Naive thymus-derived CD4-positive, alpha-beta T cell (primary cell): ENCODE data around the gene TAS2R13. TPM values are rescaled to one million over a fixed set of nuclear protein-coding genes. Genes with fewer than 3 reads are reported as not detected.

Source experiments
- ATAC-seq: fragments of 150-1000 bp; cut with Tn5 transposase; 2 replicates; pipeline ENCODE4 v1.10.0; 2021; ENCODE audit warnings: mild to moderate bottlenecking, moderate library complexity
- CTCF ChIA-PET: fragments of 350-600 bp; sonication (Branson Sonifier 250); formaldehyde crosslinking; loops from one replicate; lab custom pipeline; 2021; ENCODE audit warnings: antibody characterized with exemption; lab: Charles Lee
- POLR2A ChIA-PET: fragments of 350-600 bp; sonication (Branson Sonifier 250); formaldehyde crosslinking; loops from one replicate; lab custom pipeline; 2021; ENCODE audit warnings: antibody characterized with exemption, inconsistent platforms; lab: Charles Lee
- DNase-seq, 9 donors: peaks; one replicate each; pipeline versions ENCODE4 v3.0.0 to v3.0.0-alpha.2; 2020 to 2022; ENCODE audit warnings: mixed read lengths in 1 of 9
- H3K27ac ChIP-seq: one replicate; pipeline ENCODE4 v1.7.0; 2013; ENCODE audit warnings: mild to moderate bottlenecking, low read depth, low read length, moderate library complexity
- H3K27me3 ChIP-seq, 2 donors: one replicate each; pipeline ENCODE4 v1.7.0; 2013; ENCODE audit warnings: low read length in 2 of 2, mild to moderate bottlenecking in 2 of 2, moderate library complexity in 2 of 2; ENCODE audit not compliant: control insufficient read depth in 2 of 2, insufficient read depth in 2 of 2
- H3K36me3 ChIP-seq, 3 experiments: 1 replicate in 2 of 3; 2 replicates in 1 of 3; pipeline ENCODE4 v1.7.0; 2013; ENCODE audit warnings: low read length in 3 of 3, mild to moderate bottlenecking in 3 of 3, moderate library complexity in 1 of 3; ENCODE audit not compliant: insufficient read depth in 3 of 3, control insufficient read depth in 2 of 3
- H3K4me1 ChIP-seq, 2 donors: one replicate each; pipeline ENCODE4 v1.7.0; 2013; ENCODE audit warnings: low read length in 2 of 2, mild to moderate bottlenecking in 2 of 2, moderate library complexity in 1 of 2; ENCODE audit not compliant: control insufficient read depth in 2 of 2, insufficient read depth in 2 of 2
- H3K4me3 ChIP-seq: 2 replicates; pipeline ENCODE4 v1.7.0; 2013; ENCODE audit warnings: mild to moderate bottlenecking, low read length
- H3K9me3 ChIP-seq, 3 experiments: 1 replicate in 2 of 3; 2 replicates in 1 of 3; pipeline ENCODE4 v1.7.0; 2013; ENCODE audit warnings: low read length in 3 of 3; ENCODE audit not compliant: control insufficient read depth in 2 of 3
- H3K27ac Mint-ChIP-seq, 9 donors: one replicate each; pipeline ENCODE4 v1.8.0; 2020 to 2022; ENCODE audit warnings: mixed read lengths in 9 of 9, mild to moderate bottlenecking in 8 of 9, moderate library complexity in 5 of 9, inconsistent platforms in 2 of 9
- H3K27me3 Mint-ChIP-seq, 5 donors: one replicate each; pipeline ENCODE4 v1.8.0; 2021 to 2022; ENCODE audit warnings: mixed read lengths in 5 of 5, mild to moderate bottlenecking in 1 of 5
- H3K36me3 Mint-ChIP-seq, 5 donors: one replicate each; pipeline ENCODE4 v1.8.0; 2020 to 2022; ENCODE audit warnings: mixed read lengths in 5 of 5, mild to moderate bottlenecking in 3 of 5, inconsistent platforms in 1 of 5
- H3K4me1 Mint-ChIP-seq, 7 donors: one replicate each; pipeline ENCODE4 v1.8.0; 2020 to 2022; ENCODE audit warnings: mixed read lengths in 7 of 7, mild to moderate bottlenecking in 3 of 7, inconsistent platforms in 1 of 7
- H3K4me3 Mint-ChIP-seq, 10 donors: one replicate each; pipeline ENCODE4 v1.8.0; 2020 to 2022; ENCODE audit warnings: mild to moderate bottlenecking in 10 of 10, mixed read lengths in 10 of 10, moderate library complexity in 6 of 10, inconsistent platforms in 2 of 10
- H3K9me3 Mint-ChIP-seq, 11 donors: one replicate each; pipeline ENCODE4 v1.8.0; 2020 to 2022; ENCODE audit warnings: mixed read lengths in 11 of 11, mild to moderate bottlenecking in 4 of 11, inconsistent platforms in 1 of 11, moderate library complexity in 1 of 11
- intact Hi-C, 2 donors: fragments of 100-400 bp; cut with micrococcal nuclease; formaldehyde crosslinking; loops; one replicate each; pipeline ENCODE4 v1.15.1; 2023
- polyA plus RNA-seq, 2 donors: library from polyadenylated mRNA; unstranded; fragments of 300-500 nt; fragmentation: Illumina TruSeq; gene quantifications; one replicate each; pipeline ENCODE4 v1.2.3, GENCODE V29; 2021
- total RNA-seq, 6 experiments: library from RNA in 5 of 6; stranded (reverse) in 5 of 6; gene quantifications; 1 replicate in 5 of 6; 2 replicates in 1 of 6; pipeline ENCODE4 v1.2.3 and lab custom pipeline; 2021 to 2026

The TAS2R13 gene
- total and polyA plus RNA-seq, 7 experiments from 2014 or later = 0.72 to 2.1 (median 1.4) TPM; not detected in 2

GRCh38 chr12:10941369-10941768, 32.0 kb upstream of the TAS2R13 start:
- Mint-ChIP-seq H3K36me3 (peaks cover 4 to 22% (median 5%) of the 10 kb centered on the region in 5 donors), H3K27me3 (no peaks in the 10 kb centered on the region), H3K4me1 (peaks cover 0 to 16% (median 6%) of the 10 kb centered on the region in 7 donors), H3K9me3 (peaks cover 0 to 12% (median 4%) of the 10 kb centered on the region in 11 donors), H3K27ac (no peak overlapping the region), H3K4me3 (no peak overlapping the region)
- DNase-seq (no peak), ATAC-seq (no peak)
- Histone ChIP-seq H3K9me3 (no peaks in the 10 kb centered on the region), H3K4me3 (no peak overlapping the region), H3K4me1 (no peaks in the 10 kb centered on the region), H3K36me3 (no peaks in the 10 kb centered on the region), H3K27me3 (no peaks in the 10 kb centered on the region), H3K27ac (no peak overlapping the region)
- ChIA-PET CTCF (interaction anchor here (0.6 kb wide), 2 partner anchors 152 to 519 kb away, joined by 3 read pairs; no protein-coding TSS in a partner anchor), POLR2A (no interaction called here)
- intact Hi-C loops = no loop called here

DNA sequence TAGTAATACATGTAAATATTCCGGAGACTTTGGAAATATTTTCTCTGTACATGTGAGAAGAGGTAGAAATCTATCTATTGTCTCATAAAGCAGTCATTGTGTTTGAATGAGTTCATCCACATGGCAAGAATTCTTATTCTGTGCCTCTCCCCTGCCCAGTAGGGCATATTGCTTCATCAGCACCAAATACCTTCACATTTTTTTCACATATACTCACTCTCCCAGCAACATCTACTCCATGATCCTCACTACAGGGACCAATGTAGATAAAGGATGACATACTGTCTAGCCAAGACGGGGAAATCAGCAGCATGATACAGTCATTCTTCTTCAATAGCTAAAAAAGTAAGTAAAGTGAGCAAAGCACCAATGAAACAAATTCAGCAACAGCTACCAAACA, 31.0 kb upstream of the TAS2R13 start:
- CTCF ChIA-PET = no interaction called here
- POLR2A ChIA-PET = interaction anchor here (0.9 kb wide), 1 partner anchor 14 kb away, joined by 3 read pairs; no protein-coding TSS in a partner anchor

GRCh38 chr12:10939163-10939562, 29.8 kb upstream of the TAS2R13 start, which contains the start of gene TAS2R14:
Gene TAS2R14, minus strand, starts transcription at chr12:10939263. Its CDS starts 56 bp downstream, at chr12:10939207.
- H3K36me3 Mint-ChIP-seq = peaks cover 0 to 13% (median 2%) of the 10 kb centered on the region in 5 donors
- POLR2A ChIA-PET = interaction anchor here (0.5 kb wide), 1 partner anchor 66 kb away, joined by 3 read pairs; no protein-coding TSS in a partner anchor
- Histone ChIP-seq H3K4me3 (no peak within 1 kb of the TSS), H3K9me3 (no peaks in the 10 kb centered on the region), H3K27me3 (no peaks in the 10 kb centered on the region), H3K27ac (no peak within 1 kb of the TSS), H3K4me1 (no peaks in the 10 kb centered on the region), H3K36me3 (no peaks in the 10 kb centered on the region)
- CTCF ChIA-PET = no interaction called here
- DNase-seq (no peak), ATAC-seq (no peak)
- peaks cover 0 to 5% (median 0%) of the 10 kb centered on the region in 11 donors for H3K9me3 Mint-ChIP-seq
- H3K27ac Mint-ChIP-seq = no peak within 1 kb of the TSS
- no peaks in the 10 kb centered on the region for H3K27me3 Mint-ChIP-seq
- intact Hi-C loops = no loop called here
- peaks cover 0 to 12% (median 6%) of the 10 kb centered on the region in 7 donors for H3K4me1 Mint-ChIP-seq
- no peak within 1 kb of the TSS for H3K4me3 Mint-ChIP-seq

More for the DNA sequence above, 31.0 kb upstream of the TAS2R13 start:
- Histone ChIP-seq H3K4me1 (no peaks in the 10 kb centered on the region), H3K36me3 (no peaks in the 10 kb centered on the region), H3K9me3 (no peaks in the 10 kb centered on the region), H3K27me3 (no peaks in the 10 kb centered on the region), H3K27ac (no peak overlapping the region), H3K4me3 (no peak overlapping the region)
- DNase-seq (no peak), ATAC-seq (no peak)
- peaks cover 2 to 18% (median 5%) of the 10 kb centered on the region in 5 donors for H3K36me3 Mint-ChIP-seq
- peaks cover 0 to 16% (median 6%) of the 10 kb centered on the region in 7 donors for H3K4me1 Mint-ChIP-seq
- intact Hi-C loops = no loop called here
- H3K9me3 Mint-ChIP-seq = peaks cover 0 to 8% (median 0%) of the 10 kb centered on the region in 11 donors
- no peak overlapping the region for H3K27ac Mint-ChIP-seq
- no peak overlapping the region for H3K4me3 Mint-ChIP-seq
- no peaks in the 10 kb centered on the region for H3K27me3 Mint-ChIP-seq

- no peaks in the 10 kb centered on the region for H3K36me3 ChIP-seq
- no peak for ATAC-seq
- no peak for DNase-seq
- Mint-ChIP-seq H3K27ac (peak overlapping the region in 1 of 9 donors; percentile 5), H3K4me1 (peaks cover 0 to 5% (median 0%) of the 10 kb centered on the region in 7 donors), H3K4me3 (no peak overlapping the region), H3K9me3 (no peaks in the 10 kb centered on the region), H3K36me3 (peaks cover under 1 to 15% (median 3%) of the 10 kb centered on the region in 5 donors), H3K27me3 (no peaks in the 10 kb centered on the region)
- ChIA-PET POLR2A (no interaction called here), CTCF (no interaction called here)
- no peak overlapping the region for H3K27ac ChIP-seq
- H3K9me3 ChIP-seq = no peaks in the 10 kb centered on the region
- no peak overlapping the region for H3K4me3 ChIP-seq
- intact Hi-C loops = no loop called here
- no peaks in the 10 kb centered on the region for H3K27me3 ChIP-seq
- no peaks in the 10 kb centered on the region for H3K4me1 ChIP-seq
Observed at GRCh38 chr12:10936506-10936905, 27.1 kb upstream of the TAS2R13 start.

DNA sequence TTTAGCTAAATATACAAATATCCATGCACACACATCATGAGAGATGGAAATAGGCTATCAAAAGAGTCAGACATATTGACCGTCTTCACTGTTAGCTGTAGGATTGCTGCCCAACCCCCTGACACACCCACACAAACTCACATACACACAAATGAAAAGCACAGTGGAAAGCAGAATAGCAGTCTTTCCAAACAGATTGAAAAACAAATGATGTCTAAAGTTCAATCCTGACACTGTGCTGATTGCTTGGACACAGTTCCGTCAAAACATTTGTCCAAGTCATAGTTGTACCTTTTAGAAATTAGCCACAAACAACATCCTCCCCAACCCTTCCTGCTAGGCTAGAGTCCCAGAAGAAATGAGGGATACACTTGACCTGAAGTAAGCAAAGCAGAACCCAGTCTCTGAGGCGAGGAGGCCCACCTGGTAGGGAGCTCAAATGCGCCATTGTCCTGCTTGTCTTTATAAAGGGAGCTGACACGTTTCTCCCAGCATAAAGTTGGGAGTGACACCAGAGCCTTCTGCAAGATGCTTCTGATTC, 19.5 kb upstream of the TAS2R13 start, which contains the start of gene PRH2:
TSS of gene PRH2 (plus strand) at position 491 of the 541 bp plus-strand sequence. CDS start at position 529, 38 bp downstream.
- DNase-seq (no peak), ATAC-seq (no peak)
- ChIA-PET POLR2A (interaction anchor here (0.6 kb wide), 1 partner anchor 13 kb away, joined by 3 read pairs; no protein-coding TSS in a partner anchor), CTCF (no interaction called here)
- Histone ChIP-seq H3K36me3 (no peaks in the 10 kb centered on the region), H3K4me3 (no peak within 1 kb of the TSS), H3K9me3 (no peaks in the 10 kb centered on the region), H3K27ac (no peak within 1 kb of the TSS), H3K27me3 (no peaks in the 10 kb centered on the region), H3K4me1 (no peaks in the 10 kb centered on the region)
- Mint-ChIP-seq H3K27me3 (no peaks in the 10 kb centered on the region), H3K4me1 (peaks cover 0 to 6% (median 0%) of the 10 kb centered on the region in 7 donors), H3K27ac (no peak within 1 kb of the TSS), H3K9me3 (peaks cover 0 to 4% (median 0%) of the 10 kb centered on the region in 11 donors), H3K36me3 (peaks cover 0 to 40% (median 10%) of the 10 kb centered on the region in 5 donors), H3K4me3 (no peak within 1 kb of the TSS)
- intact Hi-C loops = no loop called here

DNA sequence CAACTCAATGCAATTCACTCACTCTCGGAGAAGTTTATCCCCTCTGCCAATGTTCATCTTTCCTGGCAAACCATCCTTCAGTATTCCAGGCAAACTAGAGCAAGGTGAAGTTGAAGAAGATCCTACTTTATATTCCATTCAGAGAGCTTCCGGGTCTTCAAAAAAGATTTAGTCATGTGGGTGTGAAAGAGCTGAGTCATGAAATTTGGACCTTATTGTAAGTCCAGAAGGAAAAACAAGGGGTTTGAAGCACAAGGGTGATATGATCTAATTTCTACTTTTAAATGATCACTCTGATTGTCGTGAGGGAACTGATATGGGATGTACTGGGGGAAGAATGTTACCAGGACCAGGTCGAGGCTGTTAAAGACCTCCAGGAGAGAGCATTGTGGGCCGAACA, 16.9 kb upstream of the TAS2R13 start:
- no peak overlapping the region for H3K27ac Mint-ChIP-seq
- no peak overlapping the region for H3K4me3 ChIP-seq
- no peak overlapping the region for H3K27ac ChIP-seq
- H3K27me3 ChIP-seq = no peaks in the 10 kb centered on the region
- no peaks in the 10 kb centered on the region for H3K4me1 ChIP-seq
- intact Hi-C loops = no loop called here
- H3K9me3 Mint-ChIP-seq = peaks cover 0 to 4% (median 0%) of the 10 kb centered on the region in 11 donors
- H3K4me1 Mint-ChIP-seq = peaks cover 0 to 2% (median 0%) of the 10 kb centered on the region in 7 donors
- no peaks in the 10 kb centered on the region for H3K9me3 ChIP-seq
- H3K36me3 ChIP-seq = no peaks in the 10 kb centered on the region
- POLR2A ChIA-PET = no interaction called here
- DNase-seq (no peak), ATAC-seq (no peak)
- CTCF ChIA-PET = no interaction called here
- H3K36me3 Mint-ChIP-seq = peaks cover 0 to 32% (median 4%) of the 10 kb centered on the region in 5 donors
- H3K4me3 Mint-ChIP-seq = no peak overlapping the region
- H3K27me3 Mint-ChIP-seq = no peaks in the 10 kb centered on the region
